Type B pancreatic cell (in vitro differentiated cells): ENCODE results near the gene VIT. TPM values are rescaled to one million over a fixed set of nuclear protein-coding genes. Genes with fewer than 3 reads are reported as not detected.

ENCODE experiments used
- DNase-seq: peaks from one replicate; pipeline ENCODE4 v3.0.0; 2021; ENCODE audit warnings: mixed read lengths; ENCODE audit not compliant: unreplicated experiment; ENCODE audit errors: extremely low spot score
- H3K27ac Mint-ChIP-seq: 2 replicates; pipeline ENCODE4 v1.8.0; 2021; ENCODE audit warnings: mild to moderate bottlenecking, mixed read lengths
- H3K27me3 Mint-ChIP-seq: 2 replicates; pipeline ENCODE4 v1.8.0; 2021; ENCODE audit warnings: mixed read lengths
- H3K36me3 Mint-ChIP-seq: 2 replicates; pipeline ENCODE4 v1.8.0; 2021; ENCODE audit warnings: mixed read lengths
- H3K4me1 Mint-ChIP-seq: one replicate; pipeline ENCODE4 v1.8.0; 2021; ENCODE audit warnings: mixed read lengths; ENCODE audit not compliant: unreplicated experiment
- H3K4me3 Mint-ChIP-seq: 2 replicates; pipeline ENCODE4 v1.8.0; 2021; ENCODE audit warnings: mild to moderate bottlenecking, mixed read lengths
- H3K9me3 Mint-ChIP-seq: 2 replicates; pipeline ENCODE4 v1.8.0; 2021; ENCODE audit warnings: mixed read lengths
- CTCF ChIP-seq: fragments of 200-600 bp; sonication (generic); conservative IDR thresholded peaks from 2 replicates; pipeline ENCODE4 v1.5.0; 2021; ENCODE audit warnings: antibody characterized with exemption, mild to moderate bottlenecking
- total RNA-seq: library from RNA; stranded (reverse); gene quantifications from 2 replicates; pipeline ENCODE4 v1.2.1, GENCODE V29; 2021; ENCODE audit warnings: low replicate concordance

Gene VIT
- total RNA-seq, 1 donor from 2014 or later: 1.2 TPM

- DNase-seq: no peak
- H3K27ac Mint-ChIP-seq: no peak overlapping the region
- H3K27me3 Mint-ChIP-seq: no peaks in the 10 kb centered on the region
- no peak for TF ChIP-seq CTCF
- no peak overlapping the region for H3K4me3 Mint-ChIP-seq
- no peaks in the 10 kb centered on the region for H3K4me1 Mint-ChIP-seq
- no peaks in the 10 kb centered on the region for H3K36me3 Mint-ChIP-seq
- no peaks in the 10 kb centered on the region for H3K9me3 Mint-ChIP-seq
Measured at GRCh38 chr2:36831185-36831584, 134.7 kb downstream of the VIT start.

GRCh38 chr2:36834203-36834602 is 137.7 kb downstream of the VIT start:
- Mint-ChIP-seq H3K4me1 (no peaks in the 10 kb centered on the region), H3K36me3 (no peaks in the 10 kb centered on the region), H3K27me3 (no peaks in the 10 kb centered on the region), H3K9me3 (no peaks in the 10 kb centered on the region), H3K27ac (no peak overlapping the region), H3K4me3 (no peak overlapping the region)
- no peak for DNase-seq
- TF ChIP-seq CTCF: no peak

GRCh38 chr2:36834731-36835524 is 138.4 kb downstream of the VIT start:
- Mint-ChIP-seq H3K4me1 (no peaks in the 10 kb centered on the region), H3K36me3 (no peaks in the 10 kb centered on the region), H3K4me3 (no peak overlapping the region), H3K27ac (no peak overlapping the region), H3K9me3 (no peaks in the 10 kb centered on the region), H3K27me3 (no peaks in the 10 kb centered on the region)
- no peak for DNase-seq
- no peak for TF ChIP-seq CTCF

- H3K27ac Mint-ChIP-seq: no peak overlapping the region
- no peaks in the 10 kb centered on the region for H3K9me3 Mint-ChIP-seq
- no peaks in the 10 kb centered on the region for H3K27me3 Mint-ChIP-seq
- DNase-seq: no peak
- no peak overlapping the region for H3K4me3 Mint-ChIP-seq
- no peaks in the 10 kb centered on the region for H3K36me3 Mint-ChIP-seq
- H3K4me1 Mint-ChIP-seq: no peaks in the 10 kb centered on the region
- no peak for TF ChIP-seq CTCF
Measured at GRCh38 chr2:36839976-36840617, 143.6 kb downstream of the VIT start.

GRCh38 chr2:36843838-36844237 is 147.3 kb downstream of the VIT start:
- Mint-ChIP-seq H3K4me1 (no peaks in the 10 kb centered on the region), H3K27ac (no peak overlapping the region), H3K9me3 (no peaks in the 10 kb centered on the region), H3K4me3 (no peak overlapping the region), H3K27me3 (no peaks in the 10 kb centered on the region), H3K36me3 (peaks cover 6% of the 10 kb centered on the region)
- TF ChIP-seq CTCF: no peak
- DNase-seq: no peak
